ENCODE results near the gene ANKS1A. TPM values are rescaled to one million over a fixed set of nuclear protein-coding genes. Genes with fewer than 3 reads are reported as not detected.
A peak's percentile ranks its signal among the peaks of the same experiment; 100 is the strongest.
"Not testable (repeated sequence)": the region's sequence is repeated elsewhere in the genome, so short reads cannot be mapped to it uniquely, and the experiment has no call there.

Gene ANKS1A
- 21.0 TPM for polyA plus RNA-seq (2013, experiment 1 of 2)
- 19.2 TPM for polyA plus RNA-seq (2013, experiment 2 of 2)

GRCh38 chr6:34888874-34889555 lies at the start of gene ANKS1A:
Gene ANKS1A (plus strand): TSS chr6:34889255. CDS start chr6:34889403, 148 bp downstream.
- H3K36me3 ChIP-seq (ENCODE audit: control insufficient read depth, insufficient read depth, low read length), result peaks cover 7% of the 10 kb centered on the region
- H3K4me1 ChIP-seq (ENCODE audit: control insufficient read depth, insufficient read depth, low read length, poor library complexity, severe bottlenecking), result no peaks in the 10 kb centered on the region
- peak within 1 kb of the TSS; percentile 90 for H3K27ac ChIP-seq (ENCODE audit: low read depth, low read length, severe bottlenecking)
- 0 to 1% methylated on average over 31 to 33 of the region's 60 CpGs for WGBS, 2 experiments (ENCODE audit: insufficient coverage in 2 of 2)
- peak within 1 kb of the TSS; percentile 94 for H3K4me3 ChIP-seq (ENCODE audit: extremely low read depth, insufficient read depth, low read length, poor library complexity, severe bottlenecking)
- no peaks in the 10 kb centered on the region for H3K9me3 ChIP-seq (ENCODE audit: control insufficient read depth, low read length)

GRCh38 chr6:34839666-34840352 lies 49.2 kb upstream of the ANKS1A start:
- WGBS, 2 experiments (ENCODE audit: insufficient coverage in 2 of 2), result 95 to 96% methylated on average over 12 to 15 of the region's 15 CpGs
- Histone ChIP-seq H3K9me3 (ENCODE audit: control insufficient read depth, low read length) (no peaks in the 10 kb centered on the region), H3K4me3 (ENCODE audit: extremely low read depth, insufficient read depth, low read length, poor library complexity, severe bottlenecking) (no peak overlapping the region), H3K27ac (ENCODE audit: low read depth, low read length, severe bottlenecking) (no peak overlapping the region), H3K4me1 (ENCODE audit: control insufficient read depth, insufficient read depth, low read length, poor library complexity, severe bottlenecking) (peaks cover 7% of the 10 kb centered on the region), H3K36me3 (ENCODE audit: control insufficient read depth, insufficient read depth, low read length) (peaks cover 60% of the 10 kb centered on the region)

- not testable (repeated sequence) for H3K4me3 ChIP-seq (ENCODE audit: extremely low read depth, insufficient read depth, low read length, poor library complexity, severe bottlenecking); H3K9me3 ChIP-seq (ENCODE audit: control insufficient read depth, low read length); H3K4me1 ChIP-seq (ENCODE audit: control insufficient read depth, insufficient read depth, low read length, poor library complexity, severe bottlenecking); H3K27ac ChIP-seq (ENCODE audit: low read depth, low read length, severe bottlenecking)
- H3K36me3 ChIP-seq (ENCODE audit: control insufficient read depth, insufficient read depth, low read length), result peaks cover 14% of the 10 kb centered on the region
- WGBS, 2 experiments (ENCODE audit: insufficient coverage in 2 of 2), result 87% methylated on average over 5 of the region's 6 CpGs
Measured at GRCh38 chr6:34849066-34849465, 40.0 kb upstream of the ANKS1A start.

- Histone ChIP-seq H3K4me1 (ENCODE audit: control insufficient read depth, insufficient read depth, low read length, poor library complexity, severe bottlenecking) (no peaks in the 10 kb centered on the region), H3K9me3 (ENCODE audit: control insufficient read depth, low read length) (no peaks in the 10 kb centered on the region), H3K36me3 (ENCODE audit: control insufficient read depth, insufficient read depth, low read length) (peaks cover 25% of the 10 kb centered on the region), H3K4me3 (ENCODE audit: extremely low read depth, insufficient read depth, low read length, poor library complexity, severe bottlenecking) (no peak overlapping the region), H3K27ac (ENCODE audit: low read depth, low read length, severe bottlenecking) (no peak overlapping the region)
- WGBS, 2 experiments (ENCODE audit: insufficient coverage in 2 of 2), result 82 to 100% methylated on average over 1 of the region's 1 CpG
Measured at GRCh38 chr6:34851361-34851760, 37.7 kb upstream of the ANKS1A start.

- H3K27ac ChIP-seq (ENCODE audit: low read depth, low read length, severe bottlenecking), result no peak overlapping the region
Measured at GRCh38 chr6:34852406-34853085, 36.5 kb upstream of the ANKS1A start.

GRCh38 chr6:34855463-34855862 lies 33.6 kb upstream of the ANKS1A start:
- Histone ChIP-seq H3K27ac (ENCODE audit: low read depth, low read length, severe bottlenecking) (no peak overlapping the region), H3K4me3 (ENCODE audit: extremely low read depth, insufficient read depth, low read length, poor library complexity, severe bottlenecking) (no peak overlapping the region), H3K4me1 (ENCODE audit: control insufficient read depth, insufficient read depth, low read length, poor library complexity, severe bottlenecking) (no peaks in the 10 kb centered on the region), H3K36me3 (ENCODE audit: control insufficient read depth, insufficient read depth, low read length) (peaks cover 61% of the 10 kb centered on the region), H3K9me3 (ENCODE audit: control insufficient read depth, low read length) (no peaks in the 10 kb centered on the region)
- WGBS, 2 experiments (ENCODE audit: insufficient coverage in 2 of 2), result 88 to 92% methylated on average over 5 of the region's 7 CpGs

More at GRCh38 chr6:34852406-34853085, 36.5 kb upstream of the ANKS1A start:
- Histone ChIP-seq H3K36me3 (ENCODE audit: control insufficient read depth, insufficient read depth, low read length) (peaks cover 36% of the 10 kb centered on the region), H3K4me3 (ENCODE audit: extremely low read depth, insufficient read depth, low read length, poor library complexity, severe bottlenecking) (no peak overlapping the region), H3K4me1 (ENCODE audit: control insufficient read depth, insufficient read depth, low read length, poor library complexity, severe bottlenecking) (no peaks in the 10 kb centered on the region), H3K9me3 (ENCODE audit: control insufficient read depth, low read length) (no peaks in the 10 kb centered on the region)
- 67 to 85% methylated on average over 1 to 2 of the region's 4 CpGs for WGBS, 2 experiments (ENCODE audit: insufficient coverage in 2 of 2)

- Histone ChIP-seq H3K9me3 (ENCODE audit: control insufficient read depth, low read length) (no peaks in the 10 kb centered on the region), H3K27ac (ENCODE audit: low read depth, low read length, severe bottlenecking) (no peak overlapping the region), H3K36me3 (ENCODE audit: control insufficient read depth, insufficient read depth, low read length) (peaks cover 72% of the 10 kb centered on the region), H3K4me3 (ENCODE audit: extremely low read depth, insufficient read depth, low read length, poor library complexity, severe bottlenecking) (no peak overlapping the region), H3K4me1 (ENCODE audit: control insufficient read depth, insufficient read depth, low read length, poor library complexity, severe bottlenecking) (no peaks in the 10 kb centered on the region)
- WGBS, 2 experiments (ENCODE audit: insufficient coverage in 2 of 2), result 91 to 96% methylated on average over 5 to 7 of the region's 7 CpGs
Measured at GRCh38 chr6:34858681-34859080, 30.4 kb upstream of the ANKS1A start.

GRCh38 chr6:34859951-34860350 lies 29.1 kb upstream of the ANKS1A start:
- Histone ChIP-seq H3K4me3 (ENCODE audit: extremely low read depth, insufficient read depth, low read length, poor library complexity, severe bottlenecking) (no peak overlapping the region), H3K9me3 (ENCODE audit: control insufficient read depth, low read length) (no peaks in the 10 kb centered on the region), H3K27ac (ENCODE audit: low read depth, low read length, severe bottlenecking) (no peak overlapping the region), H3K4me1 (ENCODE audit: control insufficient read depth, insufficient read depth, low read length, poor library complexity, severe bottlenecking) (peaks cover 3% of the 10 kb centered on the region), H3K36me3 (ENCODE audit: control insufficient read depth, insufficient read depth, low read length) (peaks cover 80% of the 10 kb centered on the region)
- WGBS, 2 experiments (ENCODE audit: insufficient coverage in 2 of 2), result 86 to 98% methylated on average over 4 of the region's 4 CpGs

GRCh38 chr6:34860776-34861175 lies 28.3 kb upstream of the ANKS1A start:
- peaks cover 3% of the 10 kb centered on the region for H3K4me1 ChIP-seq (ENCODE audit: control insufficient read depth, insufficient read depth, low read length, poor library complexity, severe bottlenecking)
- no peaks in the 10 kb centered on the region for H3K9me3 ChIP-seq (ENCODE audit: control insufficient read depth, low read length)
- H3K4me3 ChIP-seq (ENCODE audit: extremely low read depth, insufficient read depth, low read length, poor library complexity, severe bottlenecking), result no peak overlapping the region
- H3K36me3 ChIP-seq (ENCODE audit: control insufficient read depth, insufficient read depth, low read length), result peaks cover 75% of the 10 kb centered on the region
- WGBS, 2 experiments (ENCODE audit: insufficient coverage in 2 of 2), result 89 to 100% methylated on average over 1 of the region's 1 CpG
- no peak overlapping the region for H3K27ac ChIP-seq (ENCODE audit: low read depth, low read length, severe bottlenecking)

GRCh38 chr6:34864007-34864406 lies 25.0 kb upstream of the ANKS1A start:
- H3K9me3 ChIP-seq (ENCODE audit: control insufficient read depth, low read length), result no peaks in the 10 kb centered on the region
- 96% methylated on average over 2 to 4 of the region's 4 CpGs for WGBS, 2 experiments (ENCODE audit: insufficient coverage in 2 of 2)
- H3K27ac ChIP-seq (ENCODE audit: low read depth, low read length, severe bottlenecking), result no peak overlapping the region
- no peak overlapping the region for H3K4me3 ChIP-seq (ENCODE audit: extremely low read depth, insufficient read depth, low read length, poor library complexity, severe bottlenecking)
- peaks cover 3% of the 10 kb centered on the region for H3K4me1 ChIP-seq (ENCODE audit: control insufficient read depth, insufficient read depth, low read length, poor library complexity, severe bottlenecking)
- H3K36me3 ChIP-seq (ENCODE audit: control insufficient read depth, insufficient read depth, low read length), result peaks cover 53% of the 10 kb centered on the region
